ENCODE measurements around the gene NOSIP. TPM values are rescaled to one million over a fixed set of nuclear protein-coding genes. Genes with fewer than 3 reads are reported as not detected.

Gene NOSIP
- total and polyA plus RNA-seq, 2 of the 4 experiments (the other 2 are of a cell fraction): 118 to 138 TPM

DNA sequence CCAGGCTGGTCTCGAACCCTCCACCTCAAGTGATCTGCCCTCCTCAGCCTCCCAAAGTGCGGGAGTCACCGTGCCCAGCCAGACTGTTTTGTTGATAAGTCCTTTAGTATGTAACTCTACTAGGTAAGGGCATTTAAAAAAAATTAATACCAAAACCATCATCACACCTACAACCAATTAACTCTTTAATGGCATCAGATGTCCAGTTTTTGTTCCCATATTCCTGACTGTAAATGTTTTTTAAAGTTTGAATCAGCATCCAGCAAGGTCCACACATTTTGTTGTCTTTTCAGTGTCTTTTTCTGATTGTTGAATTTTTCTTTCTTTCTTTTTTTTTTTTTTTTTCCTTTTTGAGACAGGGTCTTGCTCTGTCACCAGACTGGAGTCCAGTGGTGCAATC is 62.3 kb downstream of the NOSIP start:
- ChIA-PET POLR2A (ENCODE audit: unreplicated experiment) (no interaction called here), CTCF (interaction anchor here (0.7 to 1.0 kb wide), 2 partner anchors 15 to 29 kb away, joined by 3 read pairs; no protein-coding TSS in a partner anchor)
- Histone ChIP-seq H3K27ac (ENCODE audit: insufficient read depth, low read length) (no peak overlapping the region), H2BK5ac (ENCODE audit: low read depth, low read length, poor library complexity, severe bottlenecking) (no peak overlapping the region), H3K4me3 (ENCODE audit: insufficient read depth, low read depth, low read length) (no peak overlapping the region), H3K9me1 (ENCODE audit: insufficient read depth, low read length) (0 out of 2 replicates have a peak, but pooled peaks cover 4% of the 10 kb centered on the region), H3K36me3 (ENCODE audit: control insufficient read depth, insufficient read depth, low read length) (peaks cover 15% of the 10 kb centered on the region; the same call in 1 of the 2 replicates), H3K9me3 (ENCODE audit: control insufficient read depth, insufficient read depth, low read length) (no peaks in the 10 kb centered on the region), H3K56ac (ENCODE audit: extremely low read depth, insufficient read depth, low read length) (no peak overlapping the region), H3K27me3 (ENCODE audit: control insufficient read depth, insufficient read depth, low read length) (no peaks in the 10 kb centered on the region), H4K5ac (ENCODE audit: low read depth, low read length) (no peak overlapping the region), H3K4me1 (ENCODE audit: control insufficient read depth, insufficient read depth, low read length) (no peaks in the 10 kb centered on the region), H3K79me1 (ENCODE audit: low read depth in 1 of 2, low read length in 2 of 2) (peaks cover 6 to 8% of the 10 kb centered on the region in 2 experiments; a peak in 2 of 4 replicates), H3K23ac (ENCODE audit: low read depth, low read length) (no peak overlapping the region), H4K8ac (ENCODE audit: low read depth in 2 of 2, low read length in 2 of 2) (no peak overlapping the region), H3K18ac (ENCODE audit: low read depth, low read length) (no peak overlapping the region), H2BK20ac (ENCODE audit: low read depth, low read length) (no peak overlapping the region), H3K4me2 (ENCODE audit: low read depth, low read length) (no peak overlapping the region), H3K14ac (replicated peaks; ENCODE audit: low read depth, low read length) (no peak overlapping the region), H3K4ac (ENCODE audit: low read depth, low read length) (no peak overlapping the region), H3K9ac (ENCODE audit: low read depth, low read length) (no peak overlapping the region), H2AK9ac (replicated peaks; ENCODE audit: low read depth, low read length, poor library complexity) (no peak overlapping the region), H2BK15ac (ENCODE audit: low read depth, low read length) (no peak overlapping the region), H4K91ac (ENCODE audit: insufficient read depth, low read depth, low read length) (no peak overlapping the region), H4K20me1 (ENCODE audit: insufficient read depth, low read length) (no peaks in the 10 kb centered on the region), H2AFZ (replicated peaks; ENCODE audit: low read length, poor library complexity) (no peak overlapping the region), H2AK5ac (ENCODE audit: low read depth, low read length) (no peak overlapping the region), H2BK120ac (ENCODE audit: low read depth, low read length) (no peak overlapping the region)
- WGBS, 2 experiments (ENCODE audit: extremely low coverage in 2 of 2, insufficient read length in 1 of 2): no CpG with 5 or more reads among the region's 3 CpGs
- TF ChIP-seq SMC3 (IDR thresholded peaks at IDR 0.05; ENCODE audit: low read depth, low read length) (no peak), CEBPB (IDR thresholded peaks at IDR 0.05; ENCODE audit: low read depth, low read length) (no peak), MAFK (IDR thresholded peaks at IDR 0.05; ENCODE audit: low read depth, low read length) (no peak), RCOR1 (IDR thresholded peaks at IDR 0.05; ENCODE audit: insufficient replicate concordance, low read length) (no peak), RAD21 (IDR thresholded peaks at IDR 0.05; ENCODE audit: low read length) (no peak), FOS (IDR thresholded peaks at IDR 0.05; ENCODE audit: low read depth, low read length) (no peak), NFE2L2 (IDR thresholded peaks at IDR 0.05; ENCODE audit: low read depth, low read length) (no peak), RFX5 (IDR thresholded peaks at IDR 0.05; ENCODE audit: low read depth, low read length) (no peak), POLR2A (IDR thresholded peaks at IDR 0.05; ENCODE audit: low read depth, low read length) (no peak), MXI1 (IDR thresholded peaks at IDR 0.05; ENCODE audit: borderline replicate concordance, low read depth, low read length) (no peak), CHD1 (IDR thresholded peaks at IDR 0.05; ENCODE audit: low read depth, low read length) (no peak), MAZ (IDR thresholded peaks at IDR 0.05; ENCODE audit: borderline replicate concordance, low read depth, low read length) (no peak), BHLHE40 (IDR thresholded peaks at IDR 0.05; ENCODE audit: low read depth, low read length) (no peak)
- TF ChIP-seq, protein P1, sequence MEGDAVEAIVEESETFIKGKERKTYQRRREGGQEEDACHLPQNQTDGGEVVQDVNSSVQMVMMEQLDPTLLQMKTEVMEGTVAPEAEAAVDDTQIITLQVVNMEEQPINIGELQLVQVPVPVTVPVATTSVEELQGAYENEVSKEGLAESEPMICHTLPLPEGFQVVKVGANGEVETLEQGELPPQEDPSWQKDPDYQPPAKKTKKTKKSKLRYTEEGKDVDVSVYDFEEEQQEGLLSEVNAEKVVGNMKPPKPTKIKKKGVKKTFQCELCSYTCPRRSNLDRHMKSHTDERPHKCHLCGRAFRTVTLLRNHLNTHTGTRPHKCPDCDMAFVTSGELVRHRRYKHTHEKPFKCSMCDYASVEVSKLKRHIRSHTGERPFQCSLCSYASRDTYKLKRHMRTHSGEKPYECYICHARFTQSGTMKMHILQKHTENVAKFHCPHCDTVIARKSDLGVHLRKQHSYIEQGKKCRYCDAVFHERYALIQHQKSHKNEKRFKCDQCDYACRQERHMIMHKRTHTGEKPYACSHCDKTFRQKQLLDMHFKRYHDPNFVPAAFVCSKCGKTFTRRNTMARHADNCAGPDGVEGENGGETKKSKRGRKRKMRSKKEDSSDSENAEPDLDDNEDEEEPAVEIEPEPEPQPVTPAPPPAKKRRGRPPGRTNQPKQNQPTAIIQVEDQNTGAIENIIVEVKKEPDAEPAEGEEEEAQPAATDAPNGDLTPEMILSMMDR (conservative IDR thresholded peaks at IDR 0.05; ENCODE audit: low read depth, low read length): no peak
- TF ChIP-seq, protein P2, sequence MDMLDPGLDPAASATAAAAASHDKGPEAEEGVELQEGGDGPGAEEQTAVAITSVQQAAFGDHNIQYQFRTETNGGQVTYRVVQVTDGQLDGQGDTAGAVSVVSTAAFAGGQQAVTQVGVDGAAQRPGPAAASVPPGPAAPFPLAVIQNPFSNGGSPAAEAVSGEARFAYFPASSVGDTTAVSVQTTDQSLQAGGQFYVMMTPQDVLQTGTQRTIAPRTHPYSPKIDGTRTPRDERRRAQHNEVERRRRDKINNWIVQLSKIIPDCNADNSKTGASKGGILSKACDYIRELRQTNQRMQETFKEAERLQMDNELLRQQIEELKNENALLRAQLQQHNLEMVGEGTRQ (IDR thresholded peaks at IDR 0.05; ENCODE audit: low read depth, low read length): no peak
- TF ChIP-seq, protein P3, sequence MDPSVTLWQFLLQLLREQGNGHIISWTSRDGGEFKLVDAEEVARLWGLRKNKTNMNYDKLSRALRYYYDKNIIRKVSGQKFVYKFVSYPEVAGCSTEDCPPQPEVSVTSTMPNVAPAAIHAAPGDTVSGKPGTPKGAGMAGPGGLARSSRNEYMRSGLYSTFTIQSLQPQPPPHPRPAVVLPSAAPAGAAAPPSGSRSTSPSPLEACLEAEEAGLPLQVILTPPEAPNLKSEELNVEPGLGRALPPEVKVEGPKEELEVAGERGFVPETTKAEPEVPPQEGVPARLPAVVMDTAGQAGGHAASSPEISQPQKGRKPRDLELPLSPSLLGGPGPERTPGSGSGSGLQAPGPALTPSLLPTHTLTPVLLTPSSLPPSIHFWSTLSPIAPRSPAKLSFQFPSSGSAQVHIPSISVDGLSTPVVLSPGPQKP (IDR thresholded peaks at IDR 0.05; ENCODE audit: borderline replicate concordance, low read depth, low read length): no peak
- DNase-seq (no peak), ATAC-seq (ENCODE audit: low read depth) (no peak)
- in situ Hi-C loops (cut with MboI; ENCODE audit: low sequenced_read_pairs) (no loop called here), dilution Hi-C loops (cut with HindIII; ENCODE audit: low sequenced_read_pairs, unreplicated experiment) (no loop called here), intact Hi-C loops (cut with micrococcal nuclease) (no loop called here)
- BruUV-seq (replicated peaks): no TSS peak

Data from IMR-90 (cell line).